ENCODE measurements around the gene SLX4IP.

The SLX4IP gene

DNA sequence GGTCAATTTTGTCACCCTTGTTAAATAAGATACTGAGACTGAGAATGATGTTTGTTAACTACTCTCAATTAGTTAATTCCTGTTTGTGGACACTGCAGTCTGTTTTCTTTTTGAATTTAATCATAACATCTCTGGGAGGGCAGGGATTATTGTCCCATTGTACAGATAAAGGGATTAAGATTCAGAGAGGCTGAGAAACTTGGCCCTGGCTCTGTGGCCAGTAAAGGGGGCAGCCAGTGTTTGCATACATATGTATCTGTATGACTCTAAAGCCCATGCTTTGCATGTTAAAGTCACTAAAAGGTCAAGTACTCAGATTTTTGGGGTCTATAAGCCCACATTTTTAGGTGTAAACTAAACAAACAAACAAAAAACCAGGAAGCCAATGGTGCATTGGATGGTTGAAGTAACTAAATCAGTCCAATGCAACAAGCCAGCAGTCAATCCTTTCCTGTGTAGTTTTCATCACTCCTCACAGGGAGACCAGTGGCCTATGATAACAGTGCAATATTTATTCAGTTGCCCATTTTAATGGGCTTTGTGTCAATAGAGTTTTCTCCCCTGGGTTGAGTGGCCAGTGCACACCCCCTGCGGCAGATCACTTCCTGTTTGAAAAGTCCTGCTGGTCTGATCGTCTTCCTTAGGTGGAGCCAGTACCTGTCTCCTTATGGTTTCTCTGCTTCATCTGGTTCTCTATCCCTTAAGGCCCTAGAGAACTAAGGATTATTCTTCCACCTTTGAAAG, 106.7 kb downstream of the SLX4IP start:
- H3K4me1 ChIP-seq (ENCODE audit: control insufficient read depth in 2 of 2, insufficient read depth in 2 of 2, low read length in 2 of 2), result peaks cover 0 to 10% of the 10 kb centered on the region in 2 donors
- H3K9ac ChIP-seq (ENCODE audit: low read depth in 1 of 2, low read length in 2 of 2), result no peak overlapping the region
- no peaks in the 10 kb centered on the region for H3K27me3 ChIP-seq (ENCODE audit: control insufficient read depth in 2 of 2, insufficient read depth in 2 of 2, low read length in 2 of 2)
- H3K4me3 ChIP-seq (ENCODE audit: low read length in 2 of 2), result no peak overlapping the region
- H3K27ac ChIP-seq (ENCODE audit: low read depth in 2 of 2, low read length in 2 of 2), result no peak overlapping the region
- H3K36me3 ChIP-seq (ENCODE audit: control insufficient read depth in 2 of 2, insufficient read depth in 2 of 2, low read length in 2 of 2), result no peaks in the 10 kb centered on the region
- H3K9me3 ChIP-seq (ENCODE audit: control insufficient read depth in 2 of 2, low read length in 2 of 2), result no peaks in the 10 kb centered on the region

DNA sequence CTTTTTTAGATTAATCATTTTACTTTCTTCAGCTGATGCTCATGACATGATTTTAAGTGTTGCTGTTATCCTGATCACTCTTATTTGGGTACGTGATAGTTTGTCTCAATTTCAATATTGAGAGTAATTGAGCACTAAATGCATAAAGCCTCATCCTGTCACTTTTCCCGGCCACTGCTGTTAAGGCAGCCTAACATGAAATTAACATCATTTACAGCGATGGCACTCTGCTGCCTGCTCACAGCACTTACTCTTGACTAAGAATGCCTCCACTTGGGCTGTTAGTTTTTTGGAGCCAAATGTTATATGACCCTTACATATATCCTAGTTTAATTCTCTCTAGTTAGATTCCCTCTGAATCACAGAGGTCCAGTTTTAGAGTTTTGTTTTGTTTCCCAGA, 107.3 kb downstream of the SLX4IP start:
- no peaks in the 10 kb centered on the region for H3K36me3 ChIP-seq (ENCODE audit: control insufficient read depth in 2 of 2, insufficient read depth in 2 of 2, low read length in 2 of 2)
- peaks cover 0 to 10% of the 10 kb centered on the region in 2 donors for H3K4me1 ChIP-seq (ENCODE audit: control insufficient read depth in 2 of 2, insufficient read depth in 2 of 2, low read length in 2 of 2)
- no peak overlapping the region for H3K4me3 ChIP-seq (ENCODE audit: low read length in 2 of 2)
- no peaks in the 10 kb centered on the region for H3K27me3 ChIP-seq (ENCODE audit: control insufficient read depth in 2 of 2, insufficient read depth in 2 of 2, low read length in 2 of 2)
- H3K27ac ChIP-seq (ENCODE audit: low read depth in 2 of 2, low read length in 2 of 2), result no peak overlapping the region
- no peak overlapping the region for H3K9ac ChIP-seq (ENCODE audit: low read depth in 1 of 2, low read length in 2 of 2)
- no peaks in the 10 kb centered on the region for H3K9me3 ChIP-seq (ENCODE audit: control insufficient read depth in 2 of 2, low read length in 2 of 2)

DNA sequence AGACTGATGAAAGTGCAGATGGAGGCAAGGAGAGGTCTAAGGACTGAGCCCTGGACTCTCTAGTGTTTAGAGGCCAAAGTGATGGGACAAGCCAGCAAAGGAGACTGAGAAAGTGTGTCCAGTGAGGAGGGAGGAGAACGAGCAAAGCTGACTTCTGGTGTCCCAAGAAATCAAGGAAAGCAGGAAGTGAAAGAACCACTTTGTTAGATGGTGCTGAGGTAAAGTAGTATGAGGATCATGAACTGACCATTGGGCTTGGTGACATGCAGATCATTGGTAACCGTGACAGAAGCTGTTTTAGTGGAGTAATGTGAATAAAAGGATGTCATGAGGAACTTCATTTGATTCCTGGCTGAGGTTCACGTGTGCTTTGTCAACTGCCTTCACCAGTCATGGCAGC, 108.4 kb downstream of the SLX4IP start:
- Histone ChIP-seq H3K27ac (ENCODE audit: low read depth in 2 of 2, low read length in 2 of 2) (no peak overlapping the region), H3K27me3 (ENCODE audit: control insufficient read depth in 2 of 2, insufficient read depth in 2 of 2, low read length in 2 of 2) (no peaks in the 10 kb centered on the region), H3K4me3 (ENCODE audit: low read length in 2 of 2) (no peak overlapping the region), H3K9me3 (ENCODE audit: control insufficient read depth in 2 of 2, low read length in 2 of 2) (no peaks in the 10 kb centered on the region), H3K9ac (ENCODE audit: low read depth in 1 of 2, low read length in 2 of 2) (no peak overlapping the region), H3K36me3 (ENCODE audit: control insufficient read depth in 2 of 2, insufficient read depth in 2 of 2, low read length in 2 of 2) (no peaks in the 10 kb centered on the region), H3K4me1 (ENCODE audit: control insufficient read depth in 2 of 2, insufficient read depth in 2 of 2, low read length in 2 of 2) (peaks cover 0 to 10% of the 10 kb centered on the region in 2 donors)

DNA sequence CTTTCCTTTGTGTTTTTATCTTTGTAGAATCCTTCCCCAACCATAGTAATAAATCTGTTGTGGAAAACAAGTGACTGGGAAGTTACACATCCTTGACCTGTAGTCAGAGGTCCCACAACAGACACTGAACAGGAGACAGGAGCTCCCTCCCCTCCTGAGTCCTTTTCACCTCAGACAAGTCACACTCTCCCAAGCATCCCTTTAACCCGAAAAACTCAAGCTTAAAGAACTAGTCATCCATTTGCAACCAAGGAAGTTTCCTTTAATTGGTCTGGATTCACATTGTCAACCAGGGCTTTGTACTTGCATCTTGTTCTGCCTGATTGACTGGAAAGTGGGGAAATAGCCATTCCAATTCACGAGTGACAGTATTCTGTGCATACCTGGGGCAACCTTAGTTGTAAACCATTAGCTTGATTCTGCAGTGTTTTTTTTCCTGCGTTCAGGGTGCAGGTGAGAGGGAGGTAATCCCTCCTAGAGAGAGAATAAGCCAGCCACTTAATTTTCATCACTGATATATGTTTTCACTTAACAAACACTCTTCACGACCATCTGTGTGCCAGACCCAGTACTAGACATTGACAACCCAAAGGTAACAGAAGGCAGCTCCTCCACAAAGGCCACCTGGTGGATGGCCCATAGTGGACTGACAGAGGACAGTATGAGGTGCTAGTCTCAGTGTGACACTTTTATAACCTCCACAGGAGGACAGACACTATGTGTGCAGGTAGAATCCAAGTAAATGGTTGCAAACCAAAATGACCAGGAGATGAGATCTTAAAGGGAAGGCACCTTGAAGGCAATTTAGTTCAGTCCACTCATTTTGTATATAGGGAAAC, 112.4 kb downstream of the SLX4IP start:
- no peaks in the 10 kb centered on the region for H3K36me3 ChIP-seq (ENCODE audit: control insufficient read depth in 2 of 2, insufficient read depth in 2 of 2, low read length in 2 of 2)
- no peaks in the 10 kb centered on the region for H3K27me3 ChIP-seq (ENCODE audit: control insufficient read depth in 2 of 2, insufficient read depth in 2 of 2, low read length in 2 of 2)
- H3K27ac ChIP-seq (ENCODE audit: low read depth in 2 of 2, low read length in 2 of 2), result no peak overlapping the region
- H3K4me1 ChIP-seq (ENCODE audit: control insufficient read depth in 2 of 2, insufficient read depth in 2 of 2, low read length in 2 of 2), result peaks cover 0 to 5% of the 10 kb centered on the region in 2 donors
- no peaks in the 10 kb centered on the region for H3K9me3 ChIP-seq (ENCODE audit: control insufficient read depth in 2 of 2, low read length in 2 of 2)
- H3K4me3 ChIP-seq (ENCODE audit: low read length in 2 of 2), result no peak overlapping the region
- no peak overlapping the region for H3K9ac ChIP-seq (ENCODE audit: low read depth in 1 of 2, low read length in 2 of 2)

DNA sequence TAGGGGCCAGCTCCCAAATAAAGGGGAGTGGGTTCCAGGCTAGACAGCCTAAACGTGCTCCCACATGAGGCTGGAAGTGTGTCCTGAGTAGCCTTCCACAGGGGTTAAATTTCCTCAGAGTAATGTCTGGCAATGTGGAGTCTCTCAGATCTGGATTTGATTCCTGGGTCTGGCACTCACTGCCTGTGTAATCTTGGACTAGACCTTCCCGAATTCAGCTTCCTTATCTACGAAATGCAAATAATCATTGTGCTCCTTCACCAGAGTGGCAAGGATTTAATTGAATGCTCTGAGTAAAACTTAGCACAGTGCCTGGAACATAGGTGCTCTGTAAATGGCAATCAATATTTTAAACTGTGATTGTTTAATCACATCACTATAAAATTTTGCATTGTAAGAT, 114.4 kb downstream of the SLX4IP start:
- Histone ChIP-seq H3K4me1 (ENCODE audit: control insufficient read depth in 2 of 2, insufficient read depth in 2 of 2, low read length in 2 of 2) (peaks cover 0 to 5% of the 10 kb centered on the region in 2 donors), H3K27me3 (ENCODE audit: control insufficient read depth in 2 of 2, insufficient read depth in 2 of 2, low read length in 2 of 2) (no peaks in the 10 kb centered on the region), H3K27ac (ENCODE audit: low read depth in 2 of 2, low read length in 2 of 2) (no peak overlapping the region), H3K9me3 (ENCODE audit: control insufficient read depth in 2 of 2, low read length in 2 of 2) (no peaks in the 10 kb centered on the region), H3K36me3 (ENCODE audit: control insufficient read depth in 2 of 2, insufficient read depth in 2 of 2, low read length in 2 of 2) (no peaks in the 10 kb centered on the region), H3K9ac (ENCODE audit: low read depth in 1 of 2, low read length in 2 of 2) (no peak overlapping the region), H3K4me3 (ENCODE audit: low read length in 2 of 2) (no peak overlapping the region)

DNA sequence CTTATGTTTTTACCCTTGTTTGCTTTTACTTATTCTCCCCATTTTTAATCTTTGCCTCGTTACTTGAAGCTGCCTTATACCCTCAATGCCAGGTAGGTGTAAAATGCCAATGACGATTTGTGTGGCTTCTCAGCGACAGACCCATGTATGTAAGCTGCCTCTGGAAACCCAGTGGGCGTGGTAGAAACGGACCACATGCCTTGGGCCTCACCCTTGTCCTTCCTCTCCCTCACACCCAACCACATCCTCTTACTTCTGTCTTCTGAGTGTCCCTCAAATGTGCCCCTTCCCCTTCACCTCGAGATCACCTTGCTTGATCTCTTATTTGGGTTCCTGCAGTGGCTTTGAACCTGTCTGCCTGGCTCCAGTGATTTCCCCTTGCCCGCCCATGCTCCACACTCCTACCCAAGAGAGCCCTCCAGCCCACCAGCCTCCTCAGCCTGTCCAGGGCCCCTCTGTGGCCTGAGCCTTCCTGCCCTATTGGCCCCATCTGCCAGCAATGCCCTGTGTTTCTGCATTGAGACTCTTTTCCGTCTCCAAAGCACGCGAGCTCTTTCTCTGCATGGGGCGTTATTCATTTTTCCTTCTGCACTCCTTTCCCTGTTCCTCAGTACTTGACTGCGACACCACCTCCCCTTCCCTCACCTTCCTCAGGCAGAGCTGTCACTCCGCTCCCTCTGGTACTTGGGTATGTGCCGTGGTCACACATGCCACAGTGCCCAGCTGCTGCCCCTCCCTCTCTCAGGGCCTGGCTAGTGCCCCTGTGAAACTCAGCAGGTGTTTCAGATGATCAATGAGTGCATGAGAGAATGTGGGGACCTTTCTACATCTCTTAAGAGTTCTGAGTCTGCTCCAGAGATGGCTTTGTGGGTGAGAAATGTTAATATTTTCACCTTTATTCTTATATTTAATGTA, 115.4 kb downstream of the SLX4IP start:
- H3K4me3 ChIP-seq (ENCODE audit: low read length in 2 of 2), result no peak overlapping the region
- no peak overlapping the region for H3K27ac ChIP-seq (ENCODE audit: low read depth in 2 of 2, low read length in 2 of 2)
- no peak overlapping the region for H3K9ac ChIP-seq (ENCODE audit: low read depth in 1 of 2, low read length in 2 of 2)
- no peaks in the 10 kb centered on the region for H3K36me3 ChIP-seq (ENCODE audit: control insufficient read depth in 2 of 2, insufficient read depth in 2 of 2, low read length in 2 of 2)
- H3K9me3 ChIP-seq (ENCODE audit: control insufficient read depth in 2 of 2, low read length in 2 of 2), result no peaks in the 10 kb centered on the region
- H3K4me1 ChIP-seq (ENCODE audit: control insufficient read depth in 2 of 2, insufficient read depth in 2 of 2, low read length in 2 of 2), result peaks cover 0 to 5% of the 10 kb centered on the region in 2 donors
- H3K27me3 ChIP-seq (ENCODE audit: control insufficient read depth in 2 of 2, insufficient read depth in 2 of 2, low read length in 2 of 2), result no peaks in the 10 kb centered on the region

DNA sequence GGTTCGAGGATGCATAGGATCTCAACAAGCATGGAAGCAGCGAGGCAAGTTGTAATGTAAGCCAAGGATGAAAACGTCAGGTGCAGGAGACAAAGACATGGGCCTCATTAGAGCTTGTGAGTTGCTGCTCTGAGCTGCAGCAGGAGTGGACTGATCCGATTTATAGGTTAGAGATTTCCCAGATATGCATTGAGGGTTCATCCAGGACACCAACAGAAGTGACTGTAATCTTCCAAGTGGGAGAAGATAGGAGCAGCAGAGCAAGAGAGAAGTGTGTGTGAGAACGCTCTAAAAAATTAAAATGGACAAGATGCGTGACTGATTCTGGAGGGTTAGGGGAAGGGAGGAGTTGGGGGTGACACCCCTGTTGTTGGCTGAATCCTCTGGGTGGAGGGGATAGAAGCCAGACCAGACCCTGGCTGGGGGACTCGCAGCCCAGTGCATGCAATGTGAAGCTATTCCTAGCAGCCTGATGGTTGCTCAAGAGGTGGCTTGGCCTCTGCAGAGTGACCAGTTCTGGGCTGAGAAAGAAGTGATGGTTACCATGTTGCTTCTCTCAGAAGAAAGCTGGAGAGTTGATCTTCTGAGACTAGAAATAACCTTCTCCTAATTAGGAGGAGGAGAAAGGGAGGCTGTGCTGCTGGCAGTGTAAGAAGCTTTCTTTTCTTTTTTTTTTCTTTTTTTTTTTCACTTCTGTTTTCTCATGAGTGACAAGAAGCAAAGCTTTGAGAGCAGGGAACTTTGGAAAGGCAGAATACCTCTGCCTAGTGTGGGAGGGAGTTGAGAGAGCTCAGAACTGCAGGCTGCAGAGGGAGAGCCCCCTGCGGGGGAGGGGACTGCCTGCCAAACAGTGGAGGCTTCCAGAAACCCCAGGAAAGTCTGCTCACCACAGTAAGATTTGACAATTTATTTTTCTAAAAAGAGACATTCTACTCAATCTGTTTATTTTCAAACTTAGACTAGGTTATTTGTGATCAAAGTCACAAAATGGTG, 116.9 kb downstream of the SLX4IP start:
- Histone ChIP-seq H3K9ac (ENCODE audit: low read depth in 1 of 2, low read length in 2 of 2) (no peak overlapping the region), H3K27me3 (ENCODE audit: control insufficient read depth in 2 of 2, insufficient read depth in 2 of 2, low read length in 2 of 2) (no peaks in the 10 kb centered on the region), H3K4me1 (ENCODE audit: control insufficient read depth in 2 of 2, insufficient read depth in 2 of 2, low read length in 2 of 2) (peaks cover 0 to 5% of the 10 kb centered on the region in 2 donors), H3K9me3 (ENCODE audit: control insufficient read depth in 2 of 2, low read length in 2 of 2) (no peaks in the 10 kb centered on the region), H3K36me3 (ENCODE audit: control insufficient read depth in 2 of 2, insufficient read depth in 2 of 2, low read length in 2 of 2) (no peaks in the 10 kb centered on the region), H3K4me3 (ENCODE audit: low read length in 2 of 2) (no peak overlapping the region), H3K27ac (ENCODE audit: low read depth in 2 of 2, low read length in 2 of 2) (no peak overlapping the region)

DNA sequence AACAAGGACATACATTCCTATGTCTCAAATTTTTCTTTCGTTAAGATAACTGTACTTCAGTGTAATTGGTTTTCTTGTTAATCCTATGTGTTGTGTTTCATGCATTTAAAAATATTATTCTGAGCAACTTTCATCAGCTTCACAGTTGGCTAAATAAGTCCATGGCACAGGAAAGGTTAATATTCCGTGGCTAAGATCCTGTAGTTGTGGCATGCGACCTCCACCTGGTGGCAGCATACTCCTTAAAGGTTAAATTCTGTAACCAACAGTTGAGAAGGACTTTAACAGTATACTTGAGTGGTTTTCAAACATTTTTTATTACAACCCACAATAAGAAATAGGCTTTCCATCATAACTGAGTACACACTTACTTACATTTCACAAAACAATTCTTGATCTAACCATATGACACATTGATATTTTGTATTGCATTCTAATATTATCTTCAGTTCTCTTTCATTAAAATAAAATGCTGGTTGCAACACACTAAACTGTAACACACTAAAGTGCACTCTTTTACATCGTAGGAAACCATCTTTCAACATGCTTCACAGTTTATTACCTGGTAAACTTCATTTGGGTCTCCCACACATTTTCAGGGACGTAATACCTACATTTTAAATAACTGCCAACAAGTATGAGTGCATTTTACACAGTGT, 118.3 kb downstream of the SLX4IP start:
- H3K4me1 ChIP-seq (ENCODE audit: control insufficient read depth in 2 of 2, insufficient read depth in 2 of 2, low read length in 2 of 2), result peaks cover 0 to 5% of the 10 kb centered on the region in 2 donors
- H3K27me3 ChIP-seq (ENCODE audit: control insufficient read depth in 2 of 2, insufficient read depth in 2 of 2, low read length in 2 of 2), result no peaks in the 10 kb centered on the region
- H3K9ac ChIP-seq (ENCODE audit: low read depth in 1 of 2, low read length in 2 of 2), result no peak overlapping the region
- no peaks in the 10 kb centered on the region for H3K36me3 ChIP-seq (ENCODE audit: control insufficient read depth in 2 of 2, insufficient read depth in 2 of 2, low read length in 2 of 2)
- no peak overlapping the region for H3K27ac ChIP-seq (ENCODE audit: low read depth in 2 of 2, low read length in 2 of 2)
- H3K9me3 ChIP-seq (ENCODE audit: control insufficient read depth in 2 of 2, low read length in 2 of 2), result no peaks in the 10 kb centered on the region
- H3K4me3 ChIP-seq (ENCODE audit: low read length in 2 of 2), result no peak overlapping the region

DNA sequence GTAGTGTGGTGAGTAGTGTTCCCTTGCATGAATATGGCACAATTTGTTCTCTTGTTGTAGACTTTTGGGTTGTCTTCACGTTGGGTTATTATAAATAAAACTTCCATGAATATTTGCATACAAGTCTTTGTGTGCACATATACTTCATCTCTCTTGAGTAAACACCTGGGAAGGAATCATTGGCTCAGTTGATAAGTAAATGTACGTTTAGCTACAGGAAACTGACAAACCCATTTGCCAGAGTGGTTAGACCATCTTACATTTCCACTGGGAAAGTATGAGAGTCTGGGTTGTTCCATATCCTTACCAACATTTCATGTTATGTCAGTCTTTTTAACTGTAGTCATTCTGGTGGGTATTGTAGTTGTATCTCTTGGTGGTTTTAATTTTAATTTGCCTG, 119.2 kb downstream of the SLX4IP start:
- no peak overlapping the region for H3K27ac ChIP-seq (ENCODE audit: low read depth in 2 of 2, low read length in 2 of 2)
- no peak overlapping the region for H3K4me3 ChIP-seq (ENCODE audit: low read length in 2 of 2)
- H3K36me3 ChIP-seq (ENCODE audit: control insufficient read depth in 2 of 2, insufficient read depth in 2 of 2, low read length in 2 of 2), result no peaks in the 10 kb centered on the region
- no peaks in the 10 kb centered on the region for H3K9me3 ChIP-seq (ENCODE audit: control insufficient read depth in 2 of 2, low read length in 2 of 2)
- no peak overlapping the region for H3K9ac ChIP-seq (ENCODE audit: low read depth in 1 of 2, low read length in 2 of 2)
- H3K27me3 ChIP-seq (ENCODE audit: control insufficient read depth in 2 of 2, insufficient read depth in 2 of 2, low read length in 2 of 2), result no peaks in the 10 kb centered on the region
- peaks cover 0 to 4% of the 10 kb centered on the region in 2 donors for H3K4me1 ChIP-seq (ENCODE audit: control insufficient read depth in 2 of 2, insufficient read depth in 2 of 2, low read length in 2 of 2)
